ENCODE measurements around the gene UBTF.

DNA sequence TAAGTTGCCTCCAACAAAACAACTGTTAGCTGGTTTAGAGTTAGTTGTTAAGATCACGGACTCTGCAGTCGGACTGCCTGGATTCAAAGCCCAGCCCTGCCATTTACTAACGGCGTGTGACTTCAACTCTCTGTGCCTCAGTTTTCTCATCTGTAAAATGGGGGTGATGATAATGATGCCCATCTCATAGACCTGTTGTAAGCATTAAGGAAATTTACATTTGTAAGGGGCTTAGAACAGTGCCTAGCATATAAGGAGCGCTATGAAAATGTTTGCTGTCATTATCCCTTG is 47.6 kb upstream of the UBTF start:
- TF ChIP-seq, protein P1, sequence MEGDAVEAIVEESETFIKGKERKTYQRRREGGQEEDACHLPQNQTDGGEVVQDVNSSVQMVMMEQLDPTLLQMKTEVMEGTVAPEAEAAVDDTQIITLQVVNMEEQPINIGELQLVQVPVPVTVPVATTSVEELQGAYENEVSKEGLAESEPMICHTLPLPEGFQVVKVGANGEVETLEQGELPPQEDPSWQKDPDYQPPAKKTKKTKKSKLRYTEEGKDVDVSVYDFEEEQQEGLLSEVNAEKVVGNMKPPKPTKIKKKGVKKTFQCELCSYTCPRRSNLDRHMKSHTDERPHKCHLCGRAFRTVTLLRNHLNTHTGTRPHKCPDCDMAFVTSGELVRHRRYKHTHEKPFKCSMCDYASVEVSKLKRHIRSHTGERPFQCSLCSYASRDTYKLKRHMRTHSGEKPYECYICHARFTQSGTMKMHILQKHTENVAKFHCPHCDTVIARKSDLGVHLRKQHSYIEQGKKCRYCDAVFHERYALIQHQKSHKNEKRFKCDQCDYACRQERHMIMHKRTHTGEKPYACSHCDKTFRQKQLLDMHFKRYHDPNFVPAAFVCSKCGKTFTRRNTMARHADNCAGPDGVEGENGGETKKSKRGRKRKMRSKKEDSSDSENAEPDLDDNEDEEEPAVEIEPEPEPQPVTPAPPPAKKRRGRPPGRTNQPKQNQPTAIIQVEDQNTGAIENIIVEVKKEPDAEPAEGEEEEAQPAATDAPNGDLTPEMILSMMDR (IDR thresholded peaks at IDR 0.05; ENCODE audit: low read depth, low read length), result no peak
- TF ChIP-seq POLR2A (IDR thresholded peaks at IDR 0.05; ENCODE audit: extremely low read depth, insufficient read length) (no peak), MYC (IDR thresholded peaks at IDR 0.05; ENCODE audit: low read depth, low read length) (no peak)

All from NB4 (cell line).